ENCODE results near the gene IFFO2.

Gene IFFO2

GRCh38 chr1:18936814-18937481, 19.5 kb downstream of the IFFO2 start:
- no peak for DNase-seq (ENCODE audit: low read depth, low spot score)

GRCh38 chr1:18936471-18936813, 20.0 kb downstream of the IFFO2 start:
- DNase-seq (ENCODE audit: low read depth, low spot score): no peak

- no peak for DNase-seq (ENCODE audit: low read depth, low spot score)
Observed at GRCh38 chr1:18934205-18935000, 22.1 kb downstream of the IFFO2 start.

- DNase-seq (ENCODE audit: low read depth, low spot score): no peak
Observed at GRCh38 chr1:18932879-18933278, 23.6 kb downstream of the IFFO2 start.

GRCh38 chr1:18932387-18932786, 24.1 kb downstream of the IFFO2 start:
- DNase-seq (ENCODE audit: low read depth, low spot score): no peak

- DNase-seq (ENCODE audit: low read depth, low spot score): no peak
Observed at GRCh38 chr1:18931730-18932129, 24.7 kb downstream of the IFFO2 start.

GRCh38 chr1:18929686-18930085, 26.8 kb downstream of the IFFO2 start:
- no peak for DNase-seq (ENCODE audit: low read depth, low spot score)

- no peak for DNase-seq (ENCODE audit: low read depth, low spot score)
Observed at GRCh38 chr1:18928985-18929384, 27.5 kb downstream of the IFFO2 start.

GRCh38 chr1:18928406-18928805, 28.1 kb downstream of the IFFO2 start:
- DNase-seq (ENCODE audit: low read depth, low spot score): no peak

- no peak for DNase-seq (ENCODE audit: low read depth, low spot score)
Observed at GRCh38 chr1:18927654-18928272, 28.7 kb downstream of the IFFO2 start.

- DNase-seq (ENCODE audit: low read depth, low spot score): no peak
Observed at GRCh38 chr1:18927082-18927653, 29.3 kb downstream of the IFFO2 start.

- no peak for DNase-seq (ENCODE audit: low read depth, low spot score)
Observed at GRCh38 chr1:18926315-18927081, 30.0 kb downstream of the IFFO2 start.

- DNase-seq (ENCODE audit: low read depth, low spot score): no peak
Observed at GRCh38 chr1:18925279-18925678, 31.2 kb downstream of the IFFO2 start.

GRCh38 chr1:18924221-18924691, 32.2 kb downstream of the IFFO2 start:
- DNase-seq (ENCODE audit: low read depth, low spot score): no peak

GRCh38 chr1:18923756-18924211, 32.7 kb downstream of the IFFO2 start:
- DNase-seq (ENCODE audit: low read depth, low spot score): no peak

- DNase-seq (ENCODE audit: low read depth, low spot score): no peak
Observed at GRCh38 chr1:18922848-18923755, 33.4 kb downstream of the IFFO2 start.

- peak; percentile 41 for DNase-seq (ENCODE audit: low read depth, low spot score)
Observed at GRCh38 chr1:18922319-18922726, 34.2 kb downstream of the IFFO2 start.

- DNase-seq (ENCODE audit: low read depth, low spot score): no peak
Observed at GRCh38 chr1:18921516-18922251, 34.8 kb downstream of the IFFO2 start.

GRCh38 chr1:18920931-18921330, 35.5 kb downstream of the IFFO2 start:
- DNase-seq (ENCODE audit: low read depth, low spot score): no peak

GRCh38 chr1:18919956-18920355, 36.5 kb downstream of the IFFO2 start:
- DNase-seq (ENCODE audit: low read depth, low spot score): no peak
